Ecto neural progenitor cell (in vitro differentiated cells): Measurements from ENCODE around the gene FOXC2.

ENCODE experiments used
- DNase-seq: peaks from one replicate; pipeline ENCODE4 v3.0.0-alpha.2; 2018; ENCODE audit warnings: low spot score

The FOXC2 gene

GRCh38 chr16:86566601-86566965, at the start of gene FOXC2:
Gene FOXC2, plus strand, starts transcription at chr16:86566829. Its CDS starts 507 bp downstream, at chr16:86567336.
- DNase-seq = peak; percentile 91

GRCh38 chr16:86517033-86517432, 49.6 kb upstream of the FOXC2 start:
- no peak for DNase-seq

- DNase-seq = peak; percentile 84
These were observed 48.9 kb upstream of the FOXC2 start for GRCh38 chr16:86517652-86518258.

- no peak for DNase-seq
These were observed 47.5 kb upstream of the FOXC2 start for GRCh38 chr16:86519007-86519648.

- DNase-seq = peak; percentile 83
These were observed 46.8 kb upstream of the FOXC2 start for GRCh38 chr16:86519649-86520316.

GRCh38 chr16:86520317-86521210, 46.1 kb upstream of the FOXC2 start:
- no peak for DNase-seq

GRCh38 chr16:86521236-86522197, 45.1 kb upstream of the FOXC2 start:
- DNase-seq = no peak

GRCh38 chr16:86522634-86523033, 44.0 kb upstream of the FOXC2 start:
- DNase-seq = no peak

GRCh38 chr16:86523166-86523740, 43.4 kb upstream of the FOXC2 start:
- no peak for DNase-seq

GRCh38 chr16:86524029-86524428, 42.6 kb upstream of the FOXC2 start:
- no peak for DNase-seq

GRCh38 chr16:86525696-86526095, 40.9 kb upstream of the FOXC2 start:
- DNase-seq = no peak

GRCh38 chr16:86527366-86527765, 39.3 kb upstream of the FOXC2 start:
- DNase-seq = no peak

- DNase-seq = no peak
These were observed 38.3 kb upstream of the FOXC2 start for GRCh38 chr16:86528061-86528929.

GRCh38 chr16:86529160-86529559, 37.5 kb upstream of the FOXC2 start:
- no peak for DNase-seq

- no peak for DNase-seq
These were observed 36.1 kb upstream of the FOXC2 start for GRCh38 chr16:86530251-86531190.

- no peak for DNase-seq
These were observed 35.5 kb upstream of the FOXC2 start for GRCh38 chr16:86531191-86531545.

GRCh38 chr16:86531641-86532525, 34.7 kb upstream of the FOXC2 start:
- no peak for DNase-seq

- no peak for DNase-seq
These were observed 34.2 kb upstream of the FOXC2 start for GRCh38 chr16:86532526-86532815.
